GM04504 (cell line): ENCODE data around the gene TMEM74B.

Experiments
- DNase-seq: peaks from one replicate; pipeline ENCODE4 v3.0.0-alpha.2; 2012; ENCODE audit warnings: low read depth

TMEM74B gene

GRCh38 chr20:1137236-1137635 lies 47.5 kb downstream of the TMEM74B start:
- no peak for DNase-seq

- no peak for DNase-seq
Observed at GRCh38 chr20:1134836-1135235, 49.9 kb downstream of the TMEM74B start.

- DNase-seq: no peak
Observed at GRCh38 chr20:1134355-1134754, 50.4 kb downstream of the TMEM74B start.

- DNase-seq: no peak
Observed at GRCh38 chr20:1131354-1131753, 53.4 kb downstream of the TMEM74B start.

- DNase-seq: no peak
Observed at GRCh38 chr20:1130847-1131246, 53.9 kb downstream of the TMEM74B start.
